HL-60/S4 treated with phorbol 12-myristate 13-acetate at 8.2 ng/mL for 4 days and 3 days (cell line): Measurements from ENCODE around the gene OR6J1.
"Not testable (repeated sequence)": the region's sequence is repeated elsewhere in the genome, so short reads cannot be mapped to it uniquely, and the experiment has no call there.

Experiments
- in situ Hi-C: fragments of 300-500 bp; cut with MboI; formaldehyde crosslinking; loops from 2 replicates; pipeline ENCODE4 v1.15.0; 2022; ENCODE audit warnings: low sequenced_read_pairs

The OR6J1 gene

GRCh38 chr14:22644305-22644635 is at the start of gene OR6J1:
Gene OR6J1 (minus strand): TSS chr14:22644352. CDS start chr14:22634811, 9,541 bp downstream.
- in situ Hi-C loops = loop anchor here (10.0 kb wide), 1 partner anchor 69 kb away; no protein-coding TSS in a partner anchor

- in situ Hi-C loops = no loop called here
Observed at GRCh38 chr14:22692194-22692593, 48.0 kb upstream of the OR6J1 start.

- in situ Hi-C loops = no loop called here
Observed at GRCh38 chr14:22691171-22691570, 47.0 kb upstream of the OR6J1 start.

- in situ Hi-C loops = no loop called here
Observed at GRCh38 chr14:22689199-22689598, 45.0 kb upstream of the OR6J1 start.

GRCh38 chr14:22687969-22688368 is 43.8 kb upstream of the OR6J1 start:
- in situ Hi-C loops = not testable (repeated sequence)

DNA sequence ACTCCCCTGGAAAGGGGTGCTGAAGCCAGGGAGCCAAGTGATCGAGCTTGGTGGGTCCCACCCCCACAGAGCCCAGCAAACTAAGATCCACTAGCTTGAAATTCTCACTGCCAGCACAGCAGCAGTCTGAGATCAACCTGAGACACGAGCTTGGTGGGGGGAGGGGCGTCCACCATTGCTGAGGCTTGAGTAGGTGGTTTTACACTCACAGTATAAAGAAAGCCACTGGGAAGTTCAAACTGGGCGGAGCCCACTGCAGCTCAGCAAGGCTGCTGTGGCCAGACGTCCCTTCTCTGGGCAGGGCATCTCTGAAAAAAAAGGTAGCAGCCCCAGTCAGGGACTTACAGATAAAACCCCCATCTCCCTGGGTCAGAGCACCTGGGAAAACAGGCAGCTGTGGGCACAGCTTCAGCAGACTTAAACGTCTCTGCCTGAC is 42.0 kb upstream of the OR6J1 start:
- in situ Hi-C loops = not testable (repeated sequence)

GRCh38 chr14:22685467-22685866 is 41.3 kb upstream of the OR6J1 start:
- in situ Hi-C loops = no loop called here

- in situ Hi-C loops = not testable (repeated sequence)
Observed at GRCh38 chr14:22683428-22683827, 39.3 kb upstream of the OR6J1 start.

- in situ Hi-C loops = no loop called here
Observed at GRCh38 chr14:22678221-22678620, 34.1 kb upstream of the OR6J1 start.

DNA sequence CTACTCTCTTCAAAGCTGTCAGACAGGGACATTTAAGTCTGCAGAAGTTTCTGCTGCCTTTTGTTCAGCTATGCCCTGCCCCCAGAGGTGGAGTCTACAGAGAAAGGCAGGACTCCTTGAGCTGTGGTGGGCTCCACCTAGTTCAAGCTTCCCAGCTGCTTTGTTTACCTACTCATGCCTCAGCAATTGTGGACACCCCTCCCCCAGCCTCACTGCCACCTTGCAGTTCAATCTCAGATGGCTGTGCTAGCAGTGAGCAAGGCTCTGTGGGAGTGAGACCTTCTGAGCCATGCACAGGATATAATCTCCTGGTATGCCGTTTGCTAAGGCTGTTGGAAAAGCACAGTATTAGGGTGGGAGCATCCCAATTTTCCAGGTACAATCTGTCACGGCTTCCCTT is 33.4 kb upstream of the OR6J1 start:
- in situ Hi-C loops = not testable (repeated sequence)

- in situ Hi-C loops = loop anchor here (25.0 kb wide), 1 partner anchor 284 kb away; no protein-coding TSS in a partner anchor
Observed at GRCh38 chr14:22671622-22672021, 27.5 kb upstream of the OR6J1 start.

GRCh38 chr14:22668863-22669262 is 24.7 kb upstream of the OR6J1 start:
- in situ Hi-C loops = loop anchor here (25.0 kb wide), 1 partner anchor 282 kb away; no protein-coding TSS in a partner anchor

DNA sequence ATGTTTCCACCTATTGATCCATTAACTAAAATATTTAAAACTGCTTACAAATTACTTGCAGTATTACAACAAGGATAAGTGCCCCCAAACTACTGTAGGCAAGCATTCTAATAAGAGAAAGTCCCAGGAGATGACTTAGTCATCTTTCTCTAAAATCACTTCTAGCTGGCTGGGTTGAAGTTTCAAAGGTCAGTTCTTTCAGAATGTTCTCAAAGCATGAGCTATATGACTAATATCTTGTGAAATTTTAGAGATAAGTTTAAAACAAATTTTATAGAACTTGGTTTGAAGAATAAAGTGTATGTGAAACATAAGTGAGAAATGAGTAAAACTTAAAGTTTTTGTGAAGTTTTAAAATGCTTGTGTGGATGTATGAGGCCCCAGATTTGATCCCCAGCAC is 24.3 kb upstream of the OR6J1 start:
- in situ Hi-C loops = loop anchor here (25.0 kb wide), 1 partner anchor 281 kb away; no protein-coding TSS in a partner anchor

DNA sequence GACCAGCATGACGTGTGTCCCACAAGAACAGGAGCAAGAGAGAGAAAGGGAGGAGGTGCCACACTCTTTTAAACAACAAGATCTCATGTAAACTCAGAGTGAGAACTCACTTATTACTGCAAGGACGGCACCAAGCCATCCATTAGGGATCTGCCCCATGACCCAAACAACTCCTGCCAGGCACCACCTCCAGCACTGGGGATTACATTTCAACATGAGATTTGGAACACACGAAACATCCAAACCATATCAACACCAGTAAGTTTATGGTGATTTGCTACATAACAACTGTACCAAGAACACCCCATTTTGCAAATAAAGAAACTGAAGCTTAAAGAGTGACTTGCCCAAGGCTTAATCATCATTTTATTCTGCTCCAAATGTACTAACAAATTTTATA is 23.7 kb upstream of the OR6J1 start:
- in situ Hi-C loops = loop anchor here (25.0 kb wide), 1 partner anchor 281 kb away; no protein-coding TSS in a partner anchor

DNA sequence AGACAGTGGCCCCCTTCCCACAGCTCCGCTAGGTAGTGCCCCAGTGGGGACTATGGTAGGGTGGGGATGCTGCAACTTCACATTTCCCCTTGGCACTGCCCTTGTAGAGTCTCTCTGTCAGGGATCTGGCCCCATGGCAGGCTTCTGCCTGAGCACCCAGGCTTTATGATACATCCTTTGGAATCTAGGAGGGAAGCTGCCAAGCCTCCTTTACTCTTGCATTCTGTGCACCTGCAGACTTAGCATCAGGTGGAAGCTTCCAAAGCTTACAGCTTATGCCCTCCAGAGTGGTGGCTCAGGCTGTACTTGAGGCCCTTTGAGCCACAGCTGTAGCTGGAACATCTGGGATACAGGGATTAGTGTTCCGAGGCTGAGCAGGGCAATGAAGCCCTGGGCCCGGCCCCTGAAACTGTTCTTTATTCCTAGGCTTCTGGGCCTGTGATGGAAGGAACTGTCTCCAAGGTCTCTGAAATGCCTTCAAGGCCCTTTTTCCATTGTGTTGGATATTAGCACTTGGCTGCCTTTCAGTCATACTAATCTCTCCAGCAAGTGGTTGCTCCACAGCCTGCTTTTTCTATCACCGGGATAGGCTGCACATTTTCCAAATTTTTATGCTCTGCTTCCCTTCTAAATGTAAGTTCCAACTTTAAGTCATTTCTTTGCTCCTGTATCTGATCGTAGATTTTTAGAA is 22.2 kb upstream of the OR6J1 start:
- in situ Hi-C loops = loop anchor here (25.0 kb wide), 1 partner anchor 279 kb away; no protein-coding TSS in a partner anchor

DNA sequence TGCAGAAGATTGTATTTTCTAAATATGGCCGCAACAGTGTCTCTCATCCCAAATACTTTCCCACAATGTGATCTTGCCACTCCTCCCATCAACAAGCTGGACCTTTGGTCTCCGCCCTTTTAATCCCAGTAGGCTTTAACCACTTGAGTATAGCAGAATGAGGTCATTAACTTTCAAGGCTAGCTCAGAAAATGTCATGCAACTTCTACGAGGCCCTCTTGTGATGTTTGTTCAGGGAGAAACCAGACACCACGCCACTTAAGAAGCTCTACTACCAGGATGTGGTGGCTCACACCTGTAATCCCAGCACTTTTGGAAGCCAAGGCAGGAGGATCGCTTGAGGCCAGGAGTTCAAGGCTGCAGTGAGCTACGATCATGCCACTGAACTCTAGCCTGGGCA is 20.1 kb upstream of the OR6J1 start:
- in situ Hi-C loops = loop anchor here (25.0 kb wide), 1 partner anchor 277 kb away; no protein-coding TSS in a partner anchor

- in situ Hi-C loops = loop anchor here (25.0 kb wide), 1 partner anchor 273 kb away; no protein-coding TSS in a partner anchor
Observed at GRCh38 chr14:22660654-22661053, 16.5 kb upstream of the OR6J1 start.

DNA sequence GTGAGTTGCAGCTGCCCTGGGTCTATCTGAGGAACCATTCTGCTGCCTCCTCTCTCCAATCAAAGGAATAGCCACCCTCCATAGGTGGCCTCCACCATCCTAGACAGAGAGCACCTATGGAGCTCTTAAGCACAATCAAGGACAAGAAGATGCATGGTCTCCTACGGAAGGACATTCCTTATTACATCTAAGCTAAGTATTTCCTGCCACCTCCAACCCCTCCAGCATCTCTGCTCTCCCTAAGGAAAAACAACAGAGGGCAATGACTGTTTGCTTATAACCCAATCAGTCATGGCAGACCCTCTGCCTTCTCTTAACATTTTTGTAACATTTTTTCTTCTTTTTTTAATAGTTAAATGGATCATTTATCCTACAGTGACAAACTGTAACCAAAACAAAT is 14.8 kb upstream of the OR6J1 start:
- in situ Hi-C loops = loop anchor here (10.0 to 25.0 kb wide), 2 partner anchors 206 to 272 kb away; no protein-coding TSS in a partner anchor

DNA sequence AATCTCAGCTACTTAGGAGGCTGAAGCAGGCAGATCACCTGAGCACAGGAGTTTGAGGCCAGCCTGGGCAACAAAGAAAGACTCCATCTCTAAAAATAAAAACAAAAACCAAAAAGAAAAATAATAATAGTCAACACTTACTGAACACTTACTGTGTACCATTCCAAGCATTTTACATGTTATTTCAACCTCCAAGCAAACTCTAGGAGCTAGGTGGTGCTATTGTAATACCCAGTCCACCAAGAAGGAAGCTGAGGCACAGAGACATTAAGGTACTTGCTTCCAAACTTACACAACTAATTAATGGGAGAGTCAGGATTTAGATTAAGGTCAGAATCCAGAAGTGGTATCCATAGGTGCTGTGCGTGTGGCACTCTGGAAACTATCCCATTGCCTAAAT is 13.7 kb upstream of the OR6J1 start:
- in situ Hi-C loops = loop anchor here (10.0 to 25.0 kb wide), 2 partner anchors 207 to 271 kb away; no protein-coding TSS in a partner anchor

DNA sequence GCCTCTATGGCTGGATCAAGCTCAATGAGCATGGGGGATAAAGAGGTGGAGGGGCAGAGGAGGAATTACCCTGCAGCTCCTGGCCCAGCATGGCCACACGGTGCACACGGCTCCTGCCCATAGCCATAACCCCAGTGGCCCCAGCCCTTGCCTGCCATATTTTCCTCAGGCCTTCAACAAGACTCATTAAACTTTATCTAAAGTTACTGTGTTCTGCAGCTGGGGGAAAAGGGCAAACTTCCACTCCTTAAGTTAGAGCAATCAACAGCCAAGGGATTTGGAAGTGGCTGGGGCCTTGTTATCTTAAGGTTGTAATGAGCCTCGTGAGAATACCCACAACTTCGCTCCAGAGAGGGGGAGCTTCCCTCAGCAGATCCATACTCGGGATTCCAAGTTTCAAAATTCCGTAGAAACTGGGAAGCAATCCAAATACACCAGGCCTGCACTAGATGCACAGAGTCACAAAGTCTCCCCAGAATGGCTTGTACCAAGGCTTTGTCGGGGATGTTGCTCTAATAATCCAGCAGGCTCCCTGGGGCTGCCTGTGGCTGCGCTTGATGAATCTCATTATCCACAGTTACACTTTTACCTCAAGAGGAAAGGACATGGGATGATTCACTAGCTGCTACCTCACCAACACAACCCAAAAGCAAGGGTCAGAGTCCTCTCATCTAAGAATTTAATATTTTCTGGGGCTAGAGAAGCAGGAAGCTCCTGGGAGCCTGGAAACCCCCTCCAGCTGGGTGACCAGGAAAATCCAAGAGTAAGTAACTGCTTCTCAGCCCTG is 13.0 kb upstream of the OR6J1 start:
- in situ Hi-C loops = loop anchor here (10.0 to 25.0 kb wide), 2 partner anchors 208 to 270 kb away; no protein-coding TSS in a partner anchor

GRCh38 chr14:22656226-22656625 is 12.1 kb upstream of the OR6J1 start:
- in situ Hi-C loops = loop anchor here (10.0 to 25.0 kb wide), 2 partner anchors 209 to 269 kb away; no protein-coding TSS in a partner anchor
